PC-3 (cell line): ENCODE data around the gene SLC17A5. TPM values are rescaled to one million over a fixed set of nuclear protein-coding genes. Genes with fewer than 3 reads are reported as not detected.

Experiments
- ATAC-seq: fragments of 200-7000 bp; cut with Tn5 transposase; 2 replicates; pipeline ENCODE4 v1.9.1; 2020; ENCODE audit warnings: mild to moderate bottlenecking, moderate library complexity
- BruUV-seq: library from RNA; stranded (reverse); fragments of 400-500 nt; replicated peaks from 2 replicates; lab custom pipeline; 2021; lab: Mats Ljungman, UMichigan
- CTCF ChIA-PET: fragments of 300-600 bp; sonication (Branson Sonifier 250); formaldehyde crosslinking; loops from one replicate; lab custom pipeline; 2022; ENCODE audit warnings: antibody characterized with exemption; lab: Charles Lee
- POLR2A ChIA-PET: fragments of 300-600 bp; sonication (Branson Sonifier 250); formaldehyde crosslinking; loops from one replicate; lab custom pipeline; 2022; ENCODE audit warnings: antibody characterized with exemption; ENCODE audit not compliant: unreplicated experiment; lab: Charles Lee
- DNase-seq: peaks from one replicate; pipeline ENCODE4 v3.0.0-alpha.2; 2015
- H2AFZ ChIP-seq: fragments of 300-600 bp; sonication (generic); 2 replicates; pipeline ENCODE4 v1.6.0; 2016; ENCODE audit warnings: antibody characterized with exemption, low read length
- H3F3A ChIP-seq: fragments of 300-600 bp; sonication (generic); one replicate; pipeline ENCODE4 v1.6.0; 2017; ENCODE audit warnings: antibody characterized with exemption, low read length, control low read depth, mild to moderate bottlenecking; ENCODE audit not compliant: unreplicated experiment
- H3K27ac ChIP-seq: fragments of 300-600 bp; sonication (generic); 2 replicates; pipeline ENCODE4 v1.5.1; 2016; ENCODE audit warnings: mild to moderate bottlenecking, low read length
- H3K27me3 ChIP-seq: fragments of 300-600 bp; sonication (generic); 2 replicates; pipeline ENCODE4 v1.6.1; 2016; ENCODE audit warnings: low read length, mixed read lengths
- H3K36me3 ChIP-seq: fragments of 300-600 bp; sonication (generic); 2 replicates; pipeline ENCODE4 v1.6.1; 2016; ENCODE audit warnings: low read depth, mixed run types, low read length, mixed read lengths
- H3K4me1 ChIP-seq: fragments of 300-600 bp; sonication (generic); 2 replicates; pipeline ENCODE4 v1.5.1; 2016; ENCODE audit warnings: low read length; ENCODE audit not compliant: insufficient read depth
- H3K4me2 ChIP-seq: fragments of 300-600 bp; sonication (generic); 2 replicates; pipeline ENCODE4 v1.6.0; 2016; ENCODE audit warnings: low read length
- H3K4me3 ChIP-seq: fragments of 300-600 bp; sonication (generic); 2 replicates; pipeline ENCODE4 v1.5.1; 2016; ENCODE audit warnings: mild to moderate bottlenecking, low read length, mixed read lengths
- H3K79me2 ChIP-seq: fragments of 300-600 bp; sonication (generic); 2 replicates; pipeline ENCODE4 v1.6.1; 2017; ENCODE audit warnings: low read length, mixed read lengths
- H3K9ac ChIP-seq: fragments of 300-600 bp; sonication (generic); 2 replicates; pipeline ENCODE4 v1.6.0; 2016; ENCODE audit warnings: mild to moderate bottlenecking, low read length
- H3K9me2 ChIP-seq: fragments of 300-600 bp; sonication (generic); replicated peaks from 2 replicates; pipeline ENCODE4 v1.6.1; 2016; ENCODE audit warnings: mixed run types, low read length, mixed read lengths
- H3K9me3 ChIP-seq: fragments of 300-600 bp; sonication (generic); 2 replicates; pipeline ENCODE4 v1.6.1; 2016; ENCODE audit warnings: low read length, mixed read lengths
- H4K20me1 ChIP-seq: fragments of 300-600 bp; sonication (generic); 2 replicates; pipeline ENCODE4 v1.6.1; 2016; ENCODE audit warnings: low read length, mixed read lengths
- EZH2 ChIP-seq: fragments of 300-600 bp; sonication (generic); IDR thresholded peaks from one replicate; pipeline ENCODE4 v1.6.1; 2017; ENCODE audit warnings: antibody characterized with exemption, mild to moderate bottlenecking, low read length; ENCODE audit not compliant: unreplicated experiment
- EZH2phosphoT487 ChIP-seq: fragments of 300-600 bp; sonication (generic); IDR thresholded peaks from 2 replicates; pipeline ENCODE4 v1.6.1; 2018; ENCODE audit warnings: mild to moderate bottlenecking, antibody characterized with exemption, low read length, borderline replicate concordance
- intact Hi-C: fragments of 100-400 bp; cut with micrococcal nuclease; formaldehyde crosslinking; loops from 2 replicates; pipeline ENCODE4 v1.9.0; 2023
- total RNA-seq: library from RNA; depleted of rRNA; stranded (reverse); fragments of >200 nt; gene quantifications from 2 replicates; pipeline ENCODE4 v1.2.3, GENCODE V29; 2014
- TF ChIP-seq, protein P1 (sequence below): fragments of 300-600 bp; sonication (generic); conservative IDR thresholded peaks from 2 replicates; pipeline ENCODE4 v1.5.1; 2017; ENCODE audit warnings: antibody characterized with exemption, low read depth, mild to moderate bottlenecking, low read length

SLC17A5 gene
- total RNA-seq, 1 experiment from 2014 or later = 5.2 TPM

DNA sequence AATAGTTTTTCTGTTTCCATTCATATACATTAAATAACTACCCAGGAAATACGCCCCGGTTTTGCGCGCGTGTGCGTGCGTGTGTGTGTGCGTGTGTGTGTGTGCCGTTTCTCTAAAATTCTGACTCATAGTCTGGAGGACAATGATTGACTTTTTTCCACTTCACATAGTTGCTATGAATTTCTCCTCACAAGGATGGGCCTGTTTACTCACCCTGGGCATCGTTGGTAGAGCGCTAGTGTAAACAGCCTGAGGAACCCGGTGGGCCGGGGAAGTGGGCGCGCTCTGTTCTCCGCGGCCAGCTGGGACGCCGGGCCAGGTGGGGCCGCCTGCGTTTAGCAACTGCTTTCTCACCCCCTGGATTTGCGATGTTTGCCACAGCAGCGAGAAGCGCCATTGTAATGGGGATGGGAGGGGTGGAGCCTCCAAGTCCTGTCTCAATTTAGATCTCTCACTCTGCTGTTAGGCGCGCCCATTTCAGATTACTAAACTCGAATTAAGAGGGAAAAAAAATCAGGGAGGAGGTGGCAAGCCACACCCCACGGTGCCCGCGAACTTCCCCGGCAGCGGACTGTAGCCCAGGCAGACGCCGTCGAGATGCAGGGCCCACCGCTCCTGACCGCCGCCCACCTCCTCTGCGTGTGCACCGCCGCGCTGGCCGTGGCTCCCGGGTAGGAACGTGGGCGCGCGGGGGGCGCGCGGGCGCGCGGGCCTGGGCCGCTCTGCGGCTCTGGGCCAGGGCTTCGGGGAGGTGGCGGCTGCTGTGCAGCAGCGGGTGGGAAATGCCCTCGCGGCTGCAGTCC is 42.0 kb upstream of the SLC17A5 start, which contains the start of gene CD109:
CD109 (plus strand) TSS at position 585 of the 803 bp plus-strand sequence; CDS start at position 598, 13 bp downstream.
- peak; percentile 77 for ATAC-seq
- BruUV-seq = no TSS peak
- Histone ChIP-seq H3K4me3 (peak within 1 kb of the TSS; percentile 84), H3K27me3 (no peaks in the 10 kb centered on the region), H3K36me3 (peaks cover 3% of the 10 kb centered on the region; the same call in 1 of the 2 replicates), H3K79me2 (peaks cover 25% of the 10 kb centered on the region), H3K4me1 (peaks cover 32% of the 10 kb centered on the region), H3K27ac (peak within 1 kb of the TSS; percentile 98), H3K9me3 (no peaks in the 10 kb centered on the region), H3K9me2 (no peaks in the 10 kb centered on the region), H3F3A (peaks cover 5% of the 10 kb centered on the region), H3K4me2 (peak within 1 kb of the TSS; percentile 96), H2AFZ (peak within 1 kb of the TSS; percentile 83), H4K20me1 (no peaks in the 10 kb centered on the region), H3K9ac (peak within 1 kb of the TSS; percentile 94)
- DNase-seq = peak; percentile 77
- TF ChIP-seq, protein P1, sequence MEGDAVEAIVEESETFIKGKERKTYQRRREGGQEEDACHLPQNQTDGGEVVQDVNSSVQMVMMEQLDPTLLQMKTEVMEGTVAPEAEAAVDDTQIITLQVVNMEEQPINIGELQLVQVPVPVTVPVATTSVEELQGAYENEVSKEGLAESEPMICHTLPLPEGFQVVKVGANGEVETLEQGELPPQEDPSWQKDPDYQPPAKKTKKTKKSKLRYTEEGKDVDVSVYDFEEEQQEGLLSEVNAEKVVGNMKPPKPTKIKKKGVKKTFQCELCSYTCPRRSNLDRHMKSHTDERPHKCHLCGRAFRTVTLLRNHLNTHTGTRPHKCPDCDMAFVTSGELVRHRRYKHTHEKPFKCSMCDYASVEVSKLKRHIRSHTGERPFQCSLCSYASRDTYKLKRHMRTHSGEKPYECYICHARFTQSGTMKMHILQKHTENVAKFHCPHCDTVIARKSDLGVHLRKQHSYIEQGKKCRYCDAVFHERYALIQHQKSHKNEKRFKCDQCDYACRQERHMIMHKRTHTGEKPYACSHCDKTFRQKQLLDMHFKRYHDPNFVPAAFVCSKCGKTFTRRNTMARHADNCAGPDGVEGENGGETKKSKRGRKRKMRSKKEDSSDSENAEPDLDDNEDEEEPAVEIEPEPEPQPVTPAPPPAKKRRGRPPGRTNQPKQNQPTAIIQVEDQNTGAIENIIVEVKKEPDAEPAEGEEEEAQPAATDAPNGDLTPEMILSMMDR = no peak
- TF ChIP-seq EZH2phosphoT487 (no peak), EZH2 (no peak)
- intact Hi-C loops = loop anchor here (2.0 kb wide), 1 partner anchor 21 kb away; no protein-coding TSS in a partner anchor
- POLR2A ChIA-PET = interaction anchor here (0.6 kb wide), 1 partner anchor 115 kb away, joined by 5 read pairs; no protein-coding TSS in a partner anchor
- CTCF ChIA-PET = no interaction called here

DNA sequence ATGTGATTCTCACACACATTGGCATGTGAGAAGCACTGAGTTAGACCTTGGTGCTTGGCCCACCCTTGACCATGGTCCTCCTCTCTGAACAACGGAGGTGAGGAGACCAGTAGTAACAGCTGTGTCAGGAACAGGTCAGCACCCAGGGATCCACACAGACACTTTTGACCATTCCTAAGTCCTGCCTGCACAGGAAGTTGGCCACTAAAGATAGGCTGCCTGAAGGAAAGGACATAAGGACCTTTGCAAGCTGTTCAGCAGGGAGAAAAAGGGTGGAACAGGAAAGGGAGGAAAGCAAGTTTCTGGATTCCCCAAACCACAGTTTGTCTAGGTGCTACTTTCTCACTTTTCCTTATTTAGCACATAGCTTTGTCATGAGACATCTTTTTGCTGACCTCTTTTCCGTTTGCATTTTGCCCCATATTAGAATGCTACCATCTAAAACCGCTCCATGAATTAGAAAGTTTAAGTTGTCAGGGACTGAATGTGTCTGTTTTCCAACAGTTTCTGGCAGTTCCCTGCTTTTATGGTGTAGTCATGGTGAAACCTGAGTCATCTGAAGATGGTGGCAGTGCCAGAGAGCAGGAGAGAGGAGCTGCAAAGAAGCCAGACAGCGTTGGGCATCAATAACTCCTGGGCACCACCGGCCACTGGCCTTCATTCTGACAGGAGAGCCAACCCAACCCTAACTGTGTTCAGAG is 41.1 kb upstream of the SLC17A5 start:
- Histone ChIP-seq H3K9me3 (no peaks in the 10 kb centered on the region), H3K9me2 (no peaks in the 10 kb centered on the region), H3K27ac (peak overlapping the region; percentile 98), H4K20me1 (no peaks in the 10 kb centered on the region), H3K4me2 (peak overlapping the region; percentile 96), H3K27me3 (no peaks in the 10 kb centered on the region), H3F3A (peaks cover 5% of the 10 kb centered on the region), H3K4me3 (peak overlapping the region; percentile 84), H3K36me3 (peaks cover 3% of the 10 kb centered on the region; the same call in 1 of the 2 replicates), H3K9ac (peak overlapping the region; percentile 94), H3K79me2 (peaks cover 25% of the 10 kb centered on the region), H2AFZ (peak overlapping the region; percentile 83), H3K4me1 (peaks cover 32% of the 10 kb centered on the region)
- TF ChIP-seq EZH2phosphoT487 (no peak), EZH2 (no peak)
- TF ChIP-seq, protein P1 = no peak
- intact Hi-C loops = loop anchor here (2.0 kb wide), 1 partner anchor 20 kb away; no protein-coding TSS in a partner anchor
- ATAC-seq (peak; percentile 45), DNase-seq (peak; percentile 63)
- POLR2A ChIA-PET = interaction anchor here (0.5 to 0.6 kb wide), 2 partner anchors 19 to 114 kb away, joined by 5 to 8 read pairs; no protein-coding TSS in a partner anchor
- BruUV-seq = no TSS peak
- CTCF ChIA-PET = interaction anchor here (0.7 kb wide), 1 partner anchor 457 kb away, joined by 3 read pairs; no protein-coding TSS in a partner anchor
